ENCODE data around the gene DMRTB1. TPM values are rescaled to one million over a fixed set of nuclear protein-coding genes. Genes with fewer than 3 reads are reported as not detected.
"Not testable (repeated sequence)": the region's sequence is repeated elsewhere in the genome, so short reads cannot be mapped to it uniquely, and the experiment has no call there.

DMRTB1 gene
- total RNA-seq, 1 experiment from 2014 or later: not detected

GRCh38 chr1:53431805-53432565 is 27.2 kb upstream of the DMRTB1 start:
- CTCF ChIA-PET: interaction anchor here (0.7 kb wide), 1 partner anchor 54 kb away, joined by 3 read pairs; no protein-coding TSS in a partner anchor
- no peaks in the 10 kb centered on the region for H3K4me1 Mint-ChIP-seq (ENCODE audit: low read depth, unreplicated experiment)

DNA sequence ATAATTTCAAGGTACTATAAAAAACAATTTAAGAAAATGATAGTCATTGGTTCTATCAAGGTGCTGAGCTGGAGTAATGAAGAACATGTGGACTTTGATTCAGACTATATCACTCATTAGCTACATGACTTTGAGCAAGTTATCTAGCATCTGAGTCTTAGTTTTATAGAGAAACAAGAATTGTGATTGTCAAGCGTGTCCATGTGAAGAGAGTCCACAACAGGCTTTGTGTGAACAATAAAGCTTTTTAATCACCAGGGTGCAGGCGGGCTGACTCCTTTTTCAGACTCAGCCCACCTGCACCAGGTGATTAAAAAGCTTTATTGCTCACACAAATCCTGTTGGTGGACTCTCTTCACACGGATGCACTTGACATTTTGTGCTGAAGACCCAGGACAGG is 26.6 kb upstream of the DMRTB1 start:
- intact Hi-C loops (cut with micrococcal nuclease; ENCODE audit: unreplicated experiment): no loop called here
- Mint-ChIP-seq H3K36me3 (ENCODE audit: insufficient read depth, unreplicated experiment) (no peaks in the 10 kb centered on the region), H3K4me1 (ENCODE audit: low read depth, unreplicated experiment) (peaks cover 5% of the 10 kb centered on the region), H3K4me3 (ENCODE audit: low read depth, unreplicated experiment) (no peak overlapping the region), H3K27ac (ENCODE audit: unreplicated experiment) (no peak overlapping the region), H3K27me3 (ENCODE audit: unreplicated experiment) (peaks cover 49% of the 10 kb centered on the region), H3K9me3 (ENCODE audit: low read depth, unreplicated experiment) (no peaks in the 10 kb centered on the region)
- no peak for DNase-seq
- no TSS peak for BruUV-seq (replicated peaks)
- CTCF ChIA-PET: no interaction called here
- TF ChIP-seq, protein P1, sequence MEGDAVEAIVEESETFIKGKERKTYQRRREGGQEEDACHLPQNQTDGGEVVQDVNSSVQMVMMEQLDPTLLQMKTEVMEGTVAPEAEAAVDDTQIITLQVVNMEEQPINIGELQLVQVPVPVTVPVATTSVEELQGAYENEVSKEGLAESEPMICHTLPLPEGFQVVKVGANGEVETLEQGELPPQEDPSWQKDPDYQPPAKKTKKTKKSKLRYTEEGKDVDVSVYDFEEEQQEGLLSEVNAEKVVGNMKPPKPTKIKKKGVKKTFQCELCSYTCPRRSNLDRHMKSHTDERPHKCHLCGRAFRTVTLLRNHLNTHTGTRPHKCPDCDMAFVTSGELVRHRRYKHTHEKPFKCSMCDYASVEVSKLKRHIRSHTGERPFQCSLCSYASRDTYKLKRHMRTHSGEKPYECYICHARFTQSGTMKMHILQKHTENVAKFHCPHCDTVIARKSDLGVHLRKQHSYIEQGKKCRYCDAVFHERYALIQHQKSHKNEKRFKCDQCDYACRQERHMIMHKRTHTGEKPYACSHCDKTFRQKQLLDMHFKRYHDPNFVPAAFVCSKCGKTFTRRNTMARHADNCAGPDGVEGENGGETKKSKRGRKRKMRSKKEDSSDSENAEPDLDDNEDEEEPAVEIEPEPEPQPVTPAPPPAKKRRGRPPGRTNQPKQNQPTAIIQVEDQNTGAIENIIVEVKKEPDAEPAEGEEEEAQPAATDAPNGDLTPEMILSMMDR (IDR thresholded peaks at IDR 0.05; ENCODE audit: unreplicated experiment): no peak

More at GRCh38 chr1:53431805-53432565, 27.2 kb upstream of the DMRTB1 start:
- Mint-ChIP-seq H3K4me3 (ENCODE audit: low read depth, unreplicated experiment) (no peak overlapping the region), H3K27ac (ENCODE audit: unreplicated experiment) (no peak overlapping the region), H3K9me3 (ENCODE audit: low read depth, unreplicated experiment) (no peaks in the 10 kb centered on the region), H3K27me3 (ENCODE audit: unreplicated experiment) (peaks cover 55% of the 10 kb centered on the region), H3K36me3 (ENCODE audit: insufficient read depth, unreplicated experiment) (no peaks in the 10 kb centered on the region)
- TF ChIP-seq, protein P1 (IDR thresholded peaks at IDR 0.05; ENCODE audit: unreplicated experiment): no peak
- BruUV-seq (replicated peaks): no TSS peak
- no peak for DNase-seq
- intact Hi-C loops (cut with micrococcal nuclease; ENCODE audit: unreplicated experiment): no loop called here

DNA sequence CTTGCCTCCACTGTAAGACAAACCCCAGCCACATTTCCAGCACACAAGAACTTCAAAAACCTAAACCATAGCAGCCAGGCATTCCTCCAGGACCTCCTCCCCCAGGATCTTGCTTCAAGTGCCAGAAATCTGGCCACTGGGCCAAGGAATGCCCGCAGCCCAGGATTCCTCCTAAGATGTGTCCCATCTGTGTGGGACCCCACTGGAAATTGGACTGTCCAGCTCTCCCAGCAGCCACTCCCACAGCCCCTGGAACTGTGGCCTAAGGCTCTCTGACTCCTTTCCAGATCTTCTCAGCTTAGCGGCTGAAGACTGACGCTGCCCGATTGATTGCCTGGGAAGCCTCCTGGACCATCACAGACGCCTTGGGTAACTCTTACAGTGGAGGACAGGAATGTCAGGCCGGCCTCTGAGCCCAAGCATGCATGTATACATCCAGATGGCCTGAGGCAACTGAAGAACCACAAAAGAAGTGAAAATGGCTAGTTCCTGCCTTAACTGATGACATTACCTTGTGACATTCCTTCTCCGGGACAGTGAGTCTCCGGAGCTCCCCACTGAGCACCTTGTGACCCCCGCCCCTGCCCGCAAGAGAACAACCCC is 24.7 kb upstream of the DMRTB1 start:
- H3K27ac Mint-ChIP-seq (ENCODE audit: unreplicated experiment); H3K36me3 Mint-ChIP-seq (ENCODE audit: insufficient read depth, unreplicated experiment); H3K9me3 Mint-ChIP-seq (ENCODE audit: low read depth, unreplicated experiment); BruUV-seq (replicated peaks); DNase-seq; H3K4me1 Mint-ChIP-seq (ENCODE audit: low read depth, unreplicated experiment); H3K4me3 Mint-ChIP-seq (ENCODE audit: low read depth, unreplicated experiment); intact Hi-C loops (cut with micrococcal nuclease; ENCODE audit: unreplicated experiment): not testable (repeated sequence)
- H3K27me3 Mint-ChIP-seq (ENCODE audit: unreplicated experiment): peaks cover 30% of the 10 kb centered on the region
- CTCF ChIA-PET: interaction anchor here (0.6 kb wide), 1 partner anchor 11 kb away, joined by 7 read pairs; no protein-coding TSS in a partner anchor

DNA sequence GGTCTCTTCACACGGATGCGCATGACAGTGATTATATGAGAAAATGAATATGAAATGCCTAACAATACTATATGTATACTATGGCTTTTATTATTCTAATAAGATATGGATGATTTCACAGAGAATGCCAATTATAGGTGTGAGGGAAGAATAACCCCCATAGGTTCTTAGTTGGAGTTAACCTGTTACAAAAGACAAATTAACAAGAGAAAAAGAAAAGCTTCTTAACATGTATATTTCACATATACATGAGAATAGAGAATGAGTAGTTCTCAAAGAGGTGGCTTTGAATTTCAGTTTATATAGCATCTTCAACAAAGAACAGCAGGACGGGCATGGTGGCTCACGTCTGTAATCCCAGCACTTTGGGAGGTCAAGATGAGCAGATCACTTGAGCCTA is 24.0 kb upstream of the DMRTB1 start:
- no TSS peak for BruUV-seq (replicated peaks)
- CTCF ChIA-PET: interaction anchor here (0.7 kb wide), 1 partner anchor 139 kb away, joined by 5 read pairs; no protein-coding TSS in a partner anchor
- no peak for DNase-seq
- Mint-ChIP-seq H3K27me3 (ENCODE audit: unreplicated experiment) (peaks cover 30% of the 10 kb centered on the region), H3K9me3 (ENCODE audit: low read depth, unreplicated experiment) (no peaks in the 10 kb centered on the region), H3K4me1 (ENCODE audit: low read depth, unreplicated experiment) (peaks cover 8% of the 10 kb centered on the region), H3K36me3 (ENCODE audit: insufficient read depth, unreplicated experiment) (no peaks in the 10 kb centered on the region), H3K4me3 (ENCODE audit: low read depth, unreplicated experiment) (no peak overlapping the region), H3K27ac (ENCODE audit: unreplicated experiment) (no peak overlapping the region)
- TF ChIP-seq, protein P1 (IDR thresholded peaks at IDR 0.05; ENCODE audit: unreplicated experiment): no peak
- intact Hi-C loops (cut with micrococcal nuclease; ENCODE audit: unreplicated experiment): no loop called here

Data from Calu3 (cell line).